H9 (cell line): ENCODE results near the gene TMEM81. TPM values are rescaled to one million over a fixed set of nuclear protein-coding genes. Genes with fewer than 3 reads are reported as not detected.

Experiments
- DNase-seq: peaks from one replicate; pipeline ENCODE4 v3.0.0-alpha.2; 2017
- H2AFZ ChIP-seq: one replicate; pipeline ENCODE4 v1.6.1; 2013; ENCODE audit warnings: mild to moderate bottlenecking, low read length, control low read depth, moderate library complexity
- H2AK5ac ChIP-seq: 2 replicates; pipeline ENCODE4 v1.6.1; 2013; ENCODE audit warnings: low read length, control low read depth, mixed read lengths; ENCODE audit not compliant: insufficient read length
- H2BK120ac ChIP-seq: one replicate; pipeline ENCODE4 v1.6.1; 2013; ENCODE audit warnings: low read depth, mild to moderate bottlenecking, low read length, control low read depth, inconsistent platforms; ENCODE audit not compliant: poor library complexity, severe bottlenecking
- H2BK12ac ChIP-seq: 2 replicates; pipeline ENCODE4 v1.6.1; 2013; ENCODE audit warnings: low read length, control low read depth, mixed read lengths, low read depth; ENCODE audit not compliant: insufficient read length
- H2BK15ac ChIP-seq: 2 replicates; pipeline ENCODE4 v1.6.1; 2013; ENCODE audit warnings: low read depth, low read length, control low read depth
- H2BK20ac ChIP-seq: one replicate; pipeline ENCODE4 v1.6.1; 2013; ENCODE audit warnings: low read depth, mild to moderate bottlenecking, low read length, control low read depth, inconsistent platforms; ENCODE audit not compliant: poor library complexity, severe bottlenecking
- H2BK5ac ChIP-seq: 2 replicates; pipeline ENCODE4 v1.6.1; 2013; ENCODE audit warnings: low read length, control low read depth, mixed read lengths; ENCODE audit not compliant: insufficient read length
- H3K14ac ChIP-seq: 2 replicates; pipeline ENCODE4 v1.6.1; 2013; ENCODE audit warnings: low read length, control low read depth; ENCODE audit not compliant: insufficient read depth
- H3K18ac ChIP-seq: 2 replicates; pipeline ENCODE4 v1.6.1; 2013; ENCODE audit warnings: low read depth, mild to moderate bottlenecking, mixed read lengths, low read length, control low read depth; ENCODE audit not compliant: insufficient read length
- H3K23ac ChIP-seq: 2 replicates; pipeline ENCODE4 v1.6.1; 2013; ENCODE audit warnings: low read length, control low read depth, mixed read lengths, low read depth; ENCODE audit not compliant: insufficient read length
- H3K23me2 ChIP-seq: 2 replicates; pipeline ENCODE4 v1.6.1; 2013; ENCODE audit warnings: low read depth, mild to moderate bottlenecking, mixed read lengths, low read length, control low read depth; ENCODE audit not compliant: insufficient read length, poor library complexity, severe bottlenecking
- H3K27ac ChIP-seq: 2 replicates; pipeline ENCODE4 v1.5.1; 2013; ENCODE audit warnings: low read length, control low read depth, mixed read lengths, low read depth; ENCODE audit not compliant: insufficient read length
- H3K27me3 ChIP-seq: 2 replicates; pipeline ENCODE4 v1.6.1; 2013; ENCODE audit warnings: low read length, control low read depth, inconsistent platforms; ENCODE audit not compliant: insufficient read depth
- H3K4ac ChIP-seq: 2 replicates; pipeline ENCODE4 v1.6.1; 2013; ENCODE audit warnings: low read depth, mild to moderate bottlenecking, control low read depth, inconsistent platforms, low read length, moderate library complexity
- H3K4me1 ChIP-seq: 2 replicates; pipeline ENCODE4 v1.6.1; 2013; ENCODE audit warnings: low read length, control low read depth, inconsistent platforms; ENCODE audit not compliant: insufficient read depth
- H3K4me2 ChIP-seq: 2 replicates; pipeline ENCODE4 v1.6.1; 2013; ENCODE audit warnings: low read length, control low read depth, mixed read lengths; ENCODE audit not compliant: insufficient read length, insufficient read depth
- H3K56ac ChIP-seq: 2 replicates; pipeline ENCODE4 v1.6.1; 2013; ENCODE audit warnings: low read depth, mild to moderate bottlenecking, mixed read lengths, low read length, control low read depth; ENCODE audit not compliant: insufficient read length
- H3K79me1 ChIP-seq: 2 replicates; pipeline ENCODE4 v1.6.1; 2013; ENCODE audit warnings: low read depth, mild to moderate bottlenecking, moderate library complexity, low read length, control low read depth, inconsistent platforms; ENCODE audit not compliant: insufficient read depth, poor library complexity, severe bottlenecking
- H3K79me2 ChIP-seq: 2 replicates; pipeline ENCODE4 v1.6.1; 2013; ENCODE audit warnings: low read length, control low read depth, inconsistent platforms; ENCODE audit not compliant: insufficient read depth
- H3K9ac ChIP-seq: 2 replicates; pipeline ENCODE4 v1.6.1; 2013; ENCODE audit warnings: low read length, control low read depth, mixed read lengths; ENCODE audit not compliant: insufficient read length; ENCODE audit errors: extremely low read depth
- H3K9me3 ChIP-seq: one replicate; pipeline ENCODE4 v1.6.1; 2013; ENCODE audit warnings: low read depth, low read length, inconsistent platforms; ENCODE audit not compliant: control insufficient read depth
- H3T11ph ChIP-seq: one replicate; pipeline ENCODE4 v1.6.1; 2013; ENCODE audit warnings: mild to moderate bottlenecking, low read length, control low read depth, inconsistent platforms
- H4K20me1 ChIP-seq: one replicate; pipeline ENCODE4 v1.6.1; 2013; ENCODE audit not compliant: control insufficient read depth, insufficient read length, insufficient read depth
- H4K5ac ChIP-seq: 2 replicates; pipeline ENCODE4 v1.6.1; 2013; ENCODE audit warnings: low read depth, mild to moderate bottlenecking, mixed read lengths, low read length, control low read depth; ENCODE audit not compliant: insufficient read length
- H4K8ac ChIP-seq: replicated peaks from 2 replicates; pipeline ENCODE4 v1.6.1; 2013; ENCODE audit warnings: low read length, control low read depth, mixed read lengths, low read depth; ENCODE audit not compliant: insufficient read length
- H4K91ac ChIP-seq: 2 replicates; pipeline ENCODE4 v1.6.1; 2013; ENCODE audit warnings: low read depth, mild to moderate bottlenecking, moderate library complexity, mixed read lengths, low read length, control low read depth; ENCODE audit not compliant: insufficient read length
- H3K27ac Mint-ChIP-seq, 3 experiments: 2 replicates in 2 of 3; 3 replicates in 1 of 3; pipeline ENCODE4 v1.8.0; 2020 to 2021; ENCODE audit warnings: mixed read lengths in 3 of 3, mild to moderate bottlenecking in 1 of 3, moderate library complexity in 1 of 3
- H3K27me3 Mint-ChIP-seq: 2 replicates; pipeline ENCODE4 v1.8.0; 2021; ENCODE audit warnings: low read depth, mild to moderate bottlenecking, moderate library complexity, mixed read lengths
- H3K36me3 Mint-ChIP-seq, 3 experiments: 2 replicates in 2 of 3; 3 replicates in 1 of 3; pipeline ENCODE4 v1.8.0; 2020 to 2021; ENCODE audit warnings: low read depth in 3 of 3, mixed read lengths in 3 of 3; ENCODE audit not compliant: insufficient read depth in 1 of 3
- H3K4me1 Mint-ChIP-seq, 2 experiments: 2 replicates each; pipeline ENCODE4 v1.8.0; 2020; ENCODE audit warnings: mixed read lengths in 2 of 2
- H3K4me3 Mint-ChIP-seq, 2 experiments: 2 replicates in 1 of 2; 3 replicates in 1 of 2; pipeline ENCODE4 v1.8.0; 2020 to 2021; ENCODE audit warnings: mild to moderate bottlenecking in 2 of 2, mixed read lengths in 2 of 2, moderate library complexity in 1 of 2
- H3K9me3 Mint-ChIP-seq, 2 experiments: 2 replicates in 1 of 2; 3 replicates in 1 of 2; pipeline ENCODE4 v1.8.0; 2020; ENCODE audit warnings: mild to moderate bottlenecking in 2 of 2, mixed read lengths in 2 of 2, moderate library complexity in 1 of 2
- CTCF ChIP-seq: fragments of 200-600 bp; sonication (generic); conservative IDR thresholded peaks from 3 replicates; pipeline ENCODE4 v1.8.0; 2021; ENCODE audit warnings: antibody characterized with exemption, mild to moderate bottlenecking
- WGBS: extraction: QIAGEN DNeasy Blood & Tissue Kit; methylation state at CpG from one replicate; pipeline ENCODE4 v1.1.7; 2013; ENCODE audit warnings: missing lambda C conversion rate, low lambda C conversion rate, mixed read lengths; ENCODE audit not compliant: insufficient read length; ENCODE audit errors: extremely low coverage; 5-methylcytosine and 5-hydroxymethylcytosine counted together
- total RNA-seq: library from RNA; stranded (reverse); gene quantifications from 2 replicates; pipeline ENCODE4 v1.2.1, GENCODE V29; 2021

The TMEM81 gene
- total RNA-seq, 1 experiment from 2014 or later: 3.0 TPM

GRCh38 chr1:205073511-205073910 is 10.7 kb downstream of the TMEM81 start:
- no peak overlapping the region for H3T11ph ChIP-seq
- H3K56ac ChIP-seq: no peak overlapping the region
- no CpG with 5 or more reads among the region's 12 CpGs for WGBS
- no peak overlapping the region for H2BK5ac ChIP-seq
- Mint-ChIP-seq H3K4me3 (no peak overlapping the region), H3K4me1 (no peaks in the 10 kb centered on the region; a peak in 2 of 4 replicates), H3K36me3 (no peaks in the 10 kb centered on the region), H3K9me3 (no peaks in the 10 kb centered on the region), H3K27me3 (no peaks in the 10 kb centered on the region; the same call in 1 of the 2 replicates), H3K27ac (no peak overlapping the region; a peak in 1 of 7 replicates)
- no peak overlapping the region for H4K91ac ChIP-seq
- no peak overlapping the region for H3K27ac ChIP-seq
- no peak overlapping the region for H4K8ac ChIP-seq
- no peak overlapping the region for H3K4me2 ChIP-seq
- H2AK5ac ChIP-seq: no peak overlapping the region
- no peak overlapping the region for H3K14ac ChIP-seq
- no peaks in the 10 kb centered on the region for H3K79me2 ChIP-seq
- H3K79me1 ChIP-seq: no peaks in the 10 kb centered on the region
- no peak overlapping the region for H3K23ac ChIP-seq
- H2BK12ac ChIP-seq: no peak overlapping the region
- H3K9ac ChIP-seq: no peak overlapping the region
- no peak overlapping the region for H2AFZ ChIP-seq
- H4K20me1 ChIP-seq: no peaks in the 10 kb centered on the region
- no peak overlapping the region for H2BK120ac ChIP-seq
- TF ChIP-seq CTCF: no peak
- no peaks in the 10 kb centered on the region for H3K4me1 ChIP-seq
- no peak overlapping the region for H3K4ac ChIP-seq
- no peak overlapping the region for H3K18ac ChIP-seq
- no peaks in the 10 kb centered on the region for H3K9me3 ChIP-seq
- H2BK15ac ChIP-seq: no peak overlapping the region
- no peak overlapping the region for H4K5ac ChIP-seq
- no peak overlapping the region for H2BK20ac ChIP-seq
- H3K27me3 ChIP-seq: no peaks in the 10 kb centered on the region
- H3K23me2 ChIP-seq: no peaks in the 10 kb centered on the region
- no peak for DNase-seq
